H1 (cell line): ENCODE measurements around the gene UNK. TPM values are rescaled to one million over a fixed set of nuclear protein-coding genes. Genes with fewer than 3 reads are reported as not detected.

ENCODE experiments used
- CTCF ChIA-PET: fragments of 300-600 bp; sonication (Branson Sonifier 250); formaldehyde crosslinking; loops from one replicate; lab custom pipeline; 2021; ENCODE audit not compliant: partially characterized antibody; lab: Charles Lee
- POLR2A ChIA-PET: fragments of 300-600 bp; sonication (Branson Sonifier 250); formaldehyde crosslinking; loops from one replicate; lab custom pipeline; 2021; ENCODE audit warnings: inconsistent platforms; ENCODE audit not compliant: partially characterized antibody; lab: Charles Lee
- DNase-seq, 2 experiments: peaks; one replicate each; pipeline versions ENCODE4 v3.0.0 to v3.0.0-alpha.2; 2010 to 2022; ENCODE audit warnings: low spot score in 2 of 2, low read depth in 1 of 2, mixed read lengths in 1 of 2
- FAIRE-seq: peaks from 2 replicates; lab custom pipeline; 2011; peaks lifted over from hg19 to GRCh38; lab: Jason Lieb, UNC
- H2AFZ ChIP-seq: 2 replicates; pipeline ENCODE4 v1.8.1; 2012; ENCODE audit warnings: low read length, inconsistent platforms
- H2AK5ac ChIP-seq: 2 replicates; pipeline ENCODE4 v1.6.1; 2013; ENCODE audit warnings: low read depth, low read length
- H2BK120ac ChIP-seq: replicated peaks from 2 replicates; pipeline ENCODE3; 2013; ENCODE audit warnings: low read depth, low read length, inconsistent platforms
- H2BK12ac ChIP-seq: 2 replicates; pipeline ENCODE4 v1.6.1; 2013; ENCODE audit warnings: low read depth, low read length
- H2BK15ac ChIP-seq: 2 replicates; pipeline ENCODE4 v1.6.1; 2013; ENCODE audit warnings: low read length
- H2BK20ac ChIP-seq: 2 replicates; pipeline ENCODE4 v1.6.1; 2013; ENCODE audit warnings: low read length
- H2BK5ac ChIP-seq: 2 replicates; pipeline ENCODE4 v1.6.1; 2013; ENCODE audit warnings: low read depth, low read length
- H3K14ac ChIP-seq: 2 replicates; pipeline ENCODE4 v1.6.1; 2013; ENCODE audit warnings: inconsistent platforms; ENCODE audit not compliant: insufficient read length
- H3K18ac ChIP-seq: 2 replicates; pipeline ENCODE4 v1.6.1; 2013; ENCODE audit warnings: low read length; ENCODE audit errors: extremely low read depth
- H3K23ac ChIP-seq: 2 replicates; pipeline ENCODE4 v1.6.1; 2013; ENCODE audit warnings: inconsistent platforms; ENCODE audit not compliant: insufficient read length
- H3K23me2 ChIP-seq: 2 replicates; pipeline ENCODE4 v1.6.1; 2013; ENCODE audit warnings: low read depth, low read length
- H3K27ac ChIP-seq: 2 replicates; pipeline ENCODE4 v1.6.1; 2011; ENCODE audit warnings: low read depth, low read length, inconsistent platforms
- H3K27me3 ChIP-seq, 4 experiments: replicated peaks in 1 of 4; 1 replicate in 1 of 4; 2 replicates in 3 of 4; pipeline versions ENCODE4 v1.6.1 to v1.8.1; 2011 to 2013; ENCODE audit warnings: low read length in 3 of 4, mild to moderate bottlenecking in 3 of 4, inconsistent platforms in 2 of 4, mixed read lengths in 2 of 4, moderate library complexity in 1 of 4; ENCODE audit not compliant: control insufficient read depth in 3 of 4, insufficient read depth in 3 of 4; ENCODE audit errors: extremely low read depth in 1 of 4
- H3K36me3 ChIP-seq, 4 experiments: 2 replicates each; pipeline versions ENCODE4 v1.6.1 to v1.8.1; 2011 to 2013; ENCODE audit warnings: mild to moderate bottlenecking in 4 of 4, low read length in 3 of 4, moderate library complexity in 2 of 4, control low read depth in 1 of 4, inconsistent platforms in 1 of 4; ENCODE audit not compliant: insufficient read depth in 4 of 4, control insufficient read depth in 2 of 4
- H3K4ac ChIP-seq: replicated peaks from 2 replicates; pipeline ENCODE3; 2013; ENCODE audit warnings: low read length, low read depth, mixed read lengths, inconsistent platforms; ENCODE audit not compliant: insufficient read length
- H3K4me1 ChIP-seq, 4 experiments: replicated peaks in 1 of 4; 1 replicate in 1 of 4; 2 replicates in 3 of 4; pipeline versions ENCODE4 v1.6.1 to v1.8.1; 2011 to 2013; ENCODE audit warnings: low read length in 3 of 4, inconsistent platforms in 2 of 4, mixed read lengths in 1 of 4; ENCODE audit not compliant: insufficient read depth in 4 of 4, control insufficient read depth in 3 of 4
- H3K4me2 ChIP-seq, 2 experiments: 2 replicates each; pipeline versions ENCODE4 v1.6.1 to v1.8.1; 2011 to 2013; ENCODE audit warnings: low read depth in 2 of 2, low read length in 2 of 2, control low read depth in 1 of 2, inconsistent platforms in 1 of 2, mild to moderate bottlenecking in 1 of 2; ENCODE audit not compliant: insufficient read depth in 1 of 2
- H3K4me3 ChIP-seq, 4 experiments: fragments of 200-600, 300-600 bp in 1 of 4; sonication (generic), shearing (Covaris generic), sonication (Bioruptor Twin) in 1 of 4; 2 replicates each; pipeline versions ENCODE4 v1.5.1 to v1.8.1; 2011 to 2016; ENCODE audit warnings: low read length in 4 of 4, low read depth in 3 of 4, control low read depth in 2 of 4, inconsistent platforms in 2 of 4, mild to moderate bottlenecking in 2 of 4, mixed read lengths in 1 of 4, moderate library complexity in 1 of 4; ENCODE audit not compliant: insufficient read depth in 2 of 4; ENCODE audit errors: extremely low read depth in 1 of 4
- H3K56ac ChIP-seq: replicated peaks from 2 replicates; pipeline ENCODE3; 2013; ENCODE audit warnings: low read depth, mild to moderate bottlenecking, mixed read lengths, low read length, inconsistent platforms; ENCODE audit not compliant: insufficient read length
- H3K79me1 ChIP-seq: 2 replicates; pipeline ENCODE4 v1.6.1; 2013; ENCODE audit warnings: low read depth, low read length, control low read depth
- H3K79me2 ChIP-seq, 2 experiments: 2 replicates each; pipeline versions ENCODE4 v1.6.1 to v1.8.1; 2012 to 2013; ENCODE audit warnings: low read length in 2 of 2, mild to moderate bottlenecking in 2 of 2, inconsistent platforms in 1 of 2; ENCODE audit not compliant: insufficient read depth in 2 of 2, control insufficient read depth in 1 of 2
- H3K9ac ChIP-seq, 4 experiments: replicated peaks in 1 of 4; 1 replicate in 1 of 4; 2 replicates in 3 of 4; pipeline versions ENCODE4 v1.6.1 to v1.8.1; 2011 to 2013; ENCODE audit warnings: low read depth in 3 of 4, low read length in 3 of 4, control low read depth in 2 of 4, mild to moderate bottlenecking in 2 of 4, moderate library complexity in 2 of 4, inconsistent platforms in 1 of 4; ENCODE audit errors: extremely low read depth in 1 of 4
- H3K9me3 ChIP-seq, 2 experiments: 2 replicates each; pipeline versions ENCODE4 v1.6.1 to v1.8.1; 2012 to 2013; ENCODE audit warnings: mild to moderate bottlenecking in 2 of 2, moderate library complexity in 2 of 2, control low read depth in 1 of 2, inconsistent platforms in 1 of 2, low read depth in 1 of 2, low read length in 1 of 2, mixed read lengths in 1 of 2; ENCODE audit not compliant: insufficient read depth in 2 of 2
- H4K20me1 ChIP-seq, 2 experiments: replicated peaks in 1 of 2; 2 replicates each; pipeline versions ENCODE3 to v1.8.1; 2011 to 2013; ENCODE audit warnings: inconsistent platforms in 2 of 2, low read length in 2 of 2, mild to moderate bottlenecking in 1 of 2; ENCODE audit not compliant: insufficient read depth in 2 of 2, control insufficient read depth in 1 of 2
- H4K5ac ChIP-seq: 2 replicates; pipeline ENCODE4 v1.6.1; 2013; ENCODE audit warnings: low read length, low read depth, mixed read lengths, inconsistent platforms; ENCODE audit not compliant: insufficient read length
- H4K8ac ChIP-seq: 2 replicates; pipeline ENCODE4 v1.8.0; 2013; ENCODE audit warnings: mild to moderate bottlenecking, moderate library complexity, low read length, inconsistent platforms; ENCODE audit not compliant: insufficient read depth; ENCODE audit errors: extremely low read depth
- H4K91ac ChIP-seq: replicated peaks from 2 replicates; pipeline ENCODE3; 2013; ENCODE audit warnings: low read length, mixed read lengths, inconsistent platforms; ENCODE audit not compliant: insufficient read length
- ASH2L ChIP-seq: fragments of 200-600, 300-600 bp; sonication (generic); IDR thresholded peaks from one replicate; pipeline ENCODE4 v1.7.1; 2017; ENCODE audit warnings: low read length
- ATF2 ChIP-seq: IDR thresholded peaks from 2 replicates; pipeline ENCODE4 v1.6.1; 2012; ENCODE audit warnings: low read length, inconsistent platforms
- CBX5 ChIP-seq: fragments of 300-800, 300-1000 bp; sonication (generic); IDR thresholded peaks from 2 replicates; pipeline ENCODE4 v1.7.1; 2016; ENCODE audit warnings: antibody characterized with exemption, low read length, low read depth
- JUND ChIP-seq: IDR thresholded peaks from 2 replicates; pipeline ENCODE4 v1.6.1; 2011; ENCODE audit warnings: mild to moderate bottlenecking, improper control_type of control experiment, low read length
- POU5F1 ChIP-seq: IDR thresholded peaks from 2 replicates; pipeline ENCODE4 v1.6.1; 2011; ENCODE audit warnings: low read depth, mild to moderate bottlenecking, low read length, moderate library complexity
- WGBS, 2 experiments: shearing (Covaris generic) in 1 of 2; methylation state at CpG; one replicate each; pipeline versions ENCODE4 v1.1.6 to v1.1.7; 2013 to 2015; ENCODE audit warnings: low lambda C conversion rate in 2 of 2, mixed read lengths in 2 of 2, inconsistent platforms in 1 of 2, low coverage in 1 of 2, missing lambda C conversion rate in 1 of 2; ENCODE audit not compliant: insufficient replicate concordance in 2 of 2, insufficient coverage in 1 of 2, insufficient read length in 1 of 2; ENCODE audit errors: extremely low coverage in 1 of 2, missing lambda C conversion rate in 1 of 2; 5-methylcytosine and 5-hydroxymethylcytosine counted together
- polyA plus RNA-seq, 7 experiments: library from polyadenylated mRNA; depleted of rRNA in 3 of 7; stranded (reverse) in 5 of 7; unstranded in 2 of 7; fragments of >200 nt in 5 of 7; fragments of 200-250 nt in 2 of 7; gene quantifications; 1 replicate in 5 of 7; 2 replicates in 1 of 7; 4 replicates in 1 of 7; pipeline versions ENCODE4 v1.2.1 to v1.2.3, GENCODE V29; 2011 to 2013; ENCODE audit warnings: missing spikeins in 2 of 7, mixed read lengths in 2 of 7
- total RNA-seq: library from RNA; stranded (reverse); fragmentation: NEBNext Ultra II Directional; extraction: Animal tissue kit (Norgen Biotek cat#: 25700); gene quantifications from 2 replicates; pipeline ENCODE4 v1.2.1, GENCODE V29; 2021

Gene UNK
- total and polyA plus RNA-seq, 2 of the 8 experiments (the other 6 are each of a cell fraction or from before 2014, with no cell fraction given): 24.2 to 33.3 TPM

GRCh38 chr17:75750661-75751423, 33.8 kb upstream of the UNK start:
- H3K9me3 ChIP-seq: no peaks in the 10 kb centered on the region
- H3K4me2 ChIP-seq: no peak overlapping the region
- H3K18ac ChIP-seq: no peak overlapping the region
- no peak for DNase-seq
- no peak overlapping the region for H2BK120ac ChIP-seq
- no peak overlapping the region for H3K27ac ChIP-seq
- H3K79me1 ChIP-seq: no peaks in the 10 kb centered on the region
- no peak overlapping the region for H2BK12ac ChIP-seq
- ChIA-PET POLR2A (interaction anchor here (1.0 to 2.6 kb wide), 8 partner anchors 9 to 118 kb away, joined by 3 to 11 read pairs (median 4); partner anchors contain the start of genes ITGB4 and SMIM5), CTCF (interaction anchor here (0.7 to 19.5 kb wide), 26 partner anchors 11 to 269 kb away, joined by 3 to 359 read pairs (median 42); partner anchors contain the start of genes GALK1, ITGB4, SMIM5 and UNK)
- 90% methylated on average over 20 of the region's 23 CpGs; no CpG with 5 or more reads in 1 of the 2 experiments for WGBS, 2 experiments
- no peak overlapping the region for H2AFZ ChIP-seq
- H3K4me1 ChIP-seq: peaks cover 0 to 5% (median 3%) of the 10 kb centered on the region in 4 experiments; a peak in 4 of 7 replicates
- H2AK5ac ChIP-seq: no peak overlapping the region
- H2BK15ac ChIP-seq: no peak overlapping the region
- H3K23ac ChIP-seq: no peak overlapping the region
- peak overlapping the region; percentile 1; the same call in 1 of the 2 replicates for H4K8ac ChIP-seq
- FAIRE-seq: no peak
- H3K79me2 ChIP-seq: no peaks in the 10 kb centered on the region
- no peak overlapping the region for H3K4ac ChIP-seq
- H3K9ac ChIP-seq: no peak overlapping the region
- no peak overlapping the region for H3K14ac ChIP-seq
- no peak overlapping the region for H2BK5ac ChIP-seq
- no peak overlapping the region for H4K91ac ChIP-seq
- H3K36me3 ChIP-seq: no peaks in the 10 kb centered on the region
- H4K5ac ChIP-seq: no peak overlapping the region
- H4K20me1 ChIP-seq: peaks cover 0 to 5% of the 10 kb centered on the region in 2 experiments
- no peaks in the 10 kb centered on the region; the same call in 1 of the 2 replicates for H3K23me2 ChIP-seq
- H2BK20ac ChIP-seq: no peak overlapping the region
- H3K4me3 ChIP-seq: no peak overlapping the region
- H3K56ac ChIP-seq: no peak overlapping the region
- H3K27me3 ChIP-seq: peaks cover 0 to 2% (median 0%) of the 10 kb centered on the region in 4 experiments; a peak in 1 of 7 replicates
- TF ChIP-seq ASH2L (no peak), POU5F1 (no peak), JUND (no peak), CBX5 (no peak), ATF2 (no peak)
